Endothelial cell of umbilical vein (primary cell): ENCODE measurements around the gene ARHGAP15. TPM values are rescaled to one million over a fixed set of nuclear protein-coding genes. Genes with fewer than 3 reads are reported as not detected.

Experiments
- BruUV-seq: library from RNA; stranded (reverse); fragments of 400-500 nt; replicated peaks from 2 replicates; lab custom pipeline; 2021; lab: Mats Ljungman, UMichigan
- CTCF ChIA-PET: fragments of 300-600, 350-600 bp; sonication (Branson Sonifier 250); formaldehyde crosslinking; loops from one replicate; lab custom pipeline; 2021; ENCODE audit warnings: antibody characterized with exemption, inconsistent platforms; lab: Charles Lee
- POLR2A ChIA-PET: fragments of 300-600, 350-600 bp; sonication (Branson Sonifier 250); formaldehyde crosslinking; loops from one replicate; lab custom pipeline; 2021; ENCODE audit warnings: antibody characterized with exemption, inconsistent platforms; lab: Charles Lee
- DNase-seq: peaks from one replicate; pipeline ENCODE4 v3.0.0-alpha.2; 2011; ENCODE audit warnings: low read depth, low spot score
- FAIRE-seq: peaks from 2 replicates; lab custom pipeline; 2011; peaks lifted over from hg19 to GRCh38; lab: Jason Lieb, UNC
- H2AFZ ChIP-seq: 2 replicates; pipeline ENCODE4 v1.6.0; 2012; ENCODE audit warnings: low read depth, low read length, control low read depth, inconsistent platforms
- H3K27ac ChIP-seq: 2 replicates; pipeline ENCODE4 v1.5.1; 2011; ENCODE audit warnings: low read depth, mild to moderate bottlenecking, control low read depth, low read length, moderate library complexity; ENCODE audit not compliant: insufficient read depth
- H3K27me3 ChIP-seq, 2 experiments: 2 replicates each; pipeline versions ENCODE4 v1.6.0 to v1.6.1; 2011; ENCODE audit warnings: low read length in 2 of 2, mixed read lengths in 1 of 2; ENCODE audit not compliant: control insufficient read depth in 2 of 2, insufficient read depth in 2 of 2
- H3K36me3 ChIP-seq, 2 experiments: 2 replicates in 1 of 2; 3 replicates in 1 of 2; pipeline ENCODE4 v1.5.1; 2011; ENCODE audit warnings: low read length in 2 of 2, mild to moderate bottlenecking in 1 of 2, moderate library complexity in 1 of 2; ENCODE audit not compliant: control insufficient read depth in 2 of 2, insufficient read depth in 2 of 2; ENCODE audit errors: extremely low read depth in 1 of 2
- H3K4me1 ChIP-seq: 3 replicates; pipeline ENCODE4 v1.5.1; 2011; ENCODE audit warnings: mild to moderate bottlenecking, low read length; ENCODE audit not compliant: control insufficient read depth, insufficient read depth; ENCODE audit errors: extremely low read depth
- H3K4me2 ChIP-seq: 2 replicates; pipeline ENCODE4 v1.6.1; 2011; ENCODE audit warnings: low read length, control low read depth, mixed read lengths; ENCODE audit not compliant: insufficient read depth
- H3K4me3 ChIP-seq, 3 experiments: fragments of 200-600 bp in 1 of 3; sonication (generic), shearing (Covaris generic) in 1 of 3; replicated peaks in 1 of 3; 2 replicates each; pipeline ENCODE4 v1.5.1; 2011 to 2016; ENCODE audit warnings: control low read depth in 3 of 3, low read length in 3 of 3, mild to moderate bottlenecking in 2 of 3, inconsistent platforms in 1 of 3, low read depth in 1 of 3, moderate library complexity in 1 of 3; ENCODE audit not compliant: insufficient read depth in 1 of 3
- H3K79me2 ChIP-seq: 2 replicates; pipeline ENCODE4 v1.6.0; 2012; ENCODE audit warnings: low read length, inconsistent platforms; ENCODE audit not compliant: control insufficient read depth, insufficient read depth
- H3K9ac ChIP-seq: replicated peaks from 2 replicates; pipeline ENCODE3; 2011; ENCODE audit warnings: low read length, control low read depth; ENCODE audit not compliant: insufficient read depth; ENCODE audit errors: extremely low read depth
- H3K9me1 ChIP-seq: replicated peaks from 3 replicates; pipeline ENCODE4 v1.6.0; 2011; ENCODE audit warnings: mild to moderate bottlenecking, low read length; ENCODE audit not compliant: control insufficient read depth, insufficient read depth; ENCODE audit errors: extremely low read depth
- H3K9me3 ChIP-seq: replicated peaks from 2 replicates; pipeline ENCODE4 v1.5.1; 2012; ENCODE audit warnings: low read length, inconsistent platforms; ENCODE audit not compliant: control insufficient read depth, insufficient read depth
- H4K20me1 ChIP-seq: replicated peaks from 2 replicates; pipeline ENCODE3; 2011; ENCODE audit warnings: mild to moderate bottlenecking, low read length; ENCODE audit not compliant: control insufficient read depth, insufficient read depth; ENCODE audit errors: extremely low read depth
- CTCF ChIP-seq, 2 donors: IDR thresholded peaks; 1 replicate in 1 of 2; 2 replicates in 1 of 2; pipeline ENCODE4 v1.5.1; 2011; ENCODE audit warnings: low read length in 2 of 2, mild to moderate bottlenecking in 2 of 2, moderate library complexity in 2 of 2, control low read depth in 1 of 2, inconsistent platforms in 1 of 2, low read depth in 1 of 2; ENCODE audit not compliant: insufficient read depth in 1 of 2; ENCODE audit errors: extremely low read depth in 1 of 2
- EZH2 ChIP-seq: IDR thresholded peaks from 2 replicates; pipeline ENCODE4 v1.6.1; 2012; ENCODE audit warnings: borderline replicate concordance, low read depth, mild to moderate bottlenecking, moderate library complexity, low read length, inconsistent platforms; ENCODE audit not compliant: severe bottlenecking
- FOS ChIP-seq: IDR thresholded peaks from 2 replicates; pipeline ENCODE4 v1.6.1; 2011; ENCODE audit warnings: mild to moderate bottlenecking, low read length, moderate library complexity, borderline replicate concordance; ENCODE audit not compliant: insufficient read depth
- GATA2 ChIP-seq: IDR thresholded peaks from 2 replicates; pipeline ENCODE4 v1.7.0; 2011; ENCODE audit warnings: low read depth, mild to moderate bottlenecking, moderate library complexity, mixed read lengths, low read length; ENCODE audit not compliant: insufficient read length, insufficient read depth
- JUN ChIP-seq: IDR thresholded peaks from 2 replicates; pipeline ENCODE4 v1.6.1; 2011; ENCODE audit warnings: borderline replicate concordance, low read depth; ENCODE audit not compliant: insufficient read length, insufficient read depth
- MYC ChIP-seq: IDR thresholded peaks from one replicate; pipeline ENCODE4 v1.6.1; 2011; ENCODE audit warnings: mild to moderate bottlenecking, low read depth, low read length
- POLR2AphosphoS5 ChIP-seq: IDR thresholded peaks from 2 replicates; pipeline ENCODE4 v1.6.1; 2012; ENCODE audit warnings: low read depth, mild to moderate bottlenecking, control low read depth, low read length, moderate library complexity; ENCODE audit not compliant: insufficient read depth
- dilution Hi-C: fragments of 300-500 bp; cut with MboI; formaldehyde crosslinking; loops from one replicate; pipeline ENCODE4 v1.15.0; 2019; ENCODE audit warnings: low sequenced_read_pairs; ENCODE audit not compliant: extremely low pct_ligation_motif_present
- intact Hi-C: fragments of 100-400 bp; cut with micrococcal nuclease; formaldehyde crosslinking; loops from one replicate; pipeline ENCODE4 v1.10.0; 2022
- polyA plus RNA-seq, 4 experiments: library from polyadenylated mRNA; depleted of rRNA in 3 of 4; stranded (reverse) in 3 of 4; unstranded in 1 of 4; fragments of >200 nt; gene quantifications; 2 replicates each; pipeline versions ENCODE4 v1.2.1 to v1.2.3, GENCODE V29; 2011 to 2012; ENCODE audit warnings: missing spikeins in 1 of 4
- total RNA-seq: library from RNA; stranded (reverse); gene quantifications from 2 replicates; pipeline ENCODE4 v1.2.3, GENCODE V29; 2021

ARHGAP15 gene
- total and polyA plus RNA-seq, 2 donors (not counting 3 experiments of a cell fraction or from before 2014, with no cell fraction given), result not detected

GRCh38 chr2:143399631-143400069 lies 270.4 kb downstream of the ARHGAP15 start:
- no peak overlapping the region for H3K4me2 ChIP-seq
- BruUV-seq, result no TSS peak
- POLR2A ChIA-PET, result no interaction called here
- H3K79me2 ChIP-seq, result no peaks in the 10 kb centered on the region
- dilution Hi-C loops, result no loop called here
- H3K4me1 ChIP-seq, result no peaks in the 10 kb centered on the region
- H4K20me1 ChIP-seq, result no peaks in the 10 kb centered on the region
- H2AFZ ChIP-seq, result no peak overlapping the region
- H3K36me3 ChIP-seq, result no peaks in the 10 kb centered on the region
- FAIRE-seq (no peak), DNase-seq (no peak)
- no peak overlapping the region for H3K4me3 ChIP-seq
- TF ChIP-seq FOS, result no peak
- no peak for TF ChIP-seq GATA2
- no peak for TF ChIP-seq MYC
- no peak for TF ChIP-seq JUN
- TF ChIP-seq CTCF (IDR thresholded peaks at IDR 0.05; ENCODE audit: extremely low read depth in 1 of 2, insufficient read depth in 1 of 2, low read depth in 1 of 2, low read length in 2 of 2), result no peak
- no peak for TF ChIP-seq POLR2AphosphoS5
- no peak for TF ChIP-seq EZH2
- no peak overlapping the region for H3K27ac ChIP-seq
- H3K9me1 ChIP-seq, result no peaks in the 10 kb centered on the region
- CTCF ChIA-PET, result interaction anchor here (0.5 kb wide), 1 partner anchor 1122 kb away, joined by 3 read pairs; no protein-coding TSS in a partner anchor
- no peak overlapping the region for H3K9ac ChIP-seq
- H3K9me3 ChIP-seq, result no peaks in the 10 kb centered on the region
- intact Hi-C loops, result no loop called here
- H3K27me3 ChIP-seq, result no peaks in the 10 kb centered on the region
